ENCODE results near the gene RBM17.
A peak's percentile ranks its signal among the peaks of the same experiment; 100 is the strongest.
"Not testable (repeated sequence)": the region's sequence is repeated elsewhere in the genome, so short reads cannot be mapped to it uniquely, and the experiment has no call there.

Gene RBM17

DNA sequence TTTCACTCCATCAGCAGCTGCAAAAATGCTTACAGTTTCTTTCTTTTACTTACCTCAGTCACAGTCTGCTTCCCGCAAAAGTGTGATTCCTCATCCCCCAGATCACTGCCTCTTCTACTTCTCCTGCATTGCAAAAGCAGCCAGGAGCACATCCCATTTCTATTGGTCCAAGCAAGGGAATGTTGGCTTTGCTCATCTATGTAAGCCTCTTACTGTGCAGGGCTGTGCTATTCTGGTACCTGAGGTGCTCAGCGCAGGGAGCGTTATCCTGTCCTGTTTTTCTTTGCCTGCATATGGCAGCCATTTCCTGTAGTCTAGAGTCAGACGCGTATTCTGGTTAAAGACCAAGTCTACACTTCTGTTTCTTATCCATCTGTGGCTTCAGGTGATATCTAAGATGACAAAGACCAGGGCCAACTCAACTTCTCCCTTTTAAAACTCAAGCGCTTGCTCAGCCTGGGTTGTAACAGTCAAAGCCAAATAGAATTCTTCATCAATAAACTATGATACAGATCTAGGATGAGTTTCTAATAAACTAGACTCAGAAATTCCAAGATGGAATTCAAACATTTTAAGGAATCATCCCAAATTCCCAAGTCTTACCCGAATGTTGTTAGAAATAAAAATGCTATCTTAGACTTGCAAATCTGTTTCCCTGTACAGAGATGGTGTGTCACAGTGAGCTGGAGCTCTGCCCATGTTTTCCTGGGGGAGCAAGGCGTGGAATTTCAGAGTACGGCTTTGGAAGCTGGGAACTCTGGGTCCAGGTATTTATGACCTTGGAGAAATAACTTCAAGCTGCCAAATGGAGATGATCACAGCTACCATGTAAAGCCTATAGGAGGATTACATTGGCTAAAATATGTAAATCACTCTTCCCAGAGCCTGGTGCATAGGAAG lies 6.1 kb upstream of the RBM17 start:
- DNase-seq, result no peak

DNA sequence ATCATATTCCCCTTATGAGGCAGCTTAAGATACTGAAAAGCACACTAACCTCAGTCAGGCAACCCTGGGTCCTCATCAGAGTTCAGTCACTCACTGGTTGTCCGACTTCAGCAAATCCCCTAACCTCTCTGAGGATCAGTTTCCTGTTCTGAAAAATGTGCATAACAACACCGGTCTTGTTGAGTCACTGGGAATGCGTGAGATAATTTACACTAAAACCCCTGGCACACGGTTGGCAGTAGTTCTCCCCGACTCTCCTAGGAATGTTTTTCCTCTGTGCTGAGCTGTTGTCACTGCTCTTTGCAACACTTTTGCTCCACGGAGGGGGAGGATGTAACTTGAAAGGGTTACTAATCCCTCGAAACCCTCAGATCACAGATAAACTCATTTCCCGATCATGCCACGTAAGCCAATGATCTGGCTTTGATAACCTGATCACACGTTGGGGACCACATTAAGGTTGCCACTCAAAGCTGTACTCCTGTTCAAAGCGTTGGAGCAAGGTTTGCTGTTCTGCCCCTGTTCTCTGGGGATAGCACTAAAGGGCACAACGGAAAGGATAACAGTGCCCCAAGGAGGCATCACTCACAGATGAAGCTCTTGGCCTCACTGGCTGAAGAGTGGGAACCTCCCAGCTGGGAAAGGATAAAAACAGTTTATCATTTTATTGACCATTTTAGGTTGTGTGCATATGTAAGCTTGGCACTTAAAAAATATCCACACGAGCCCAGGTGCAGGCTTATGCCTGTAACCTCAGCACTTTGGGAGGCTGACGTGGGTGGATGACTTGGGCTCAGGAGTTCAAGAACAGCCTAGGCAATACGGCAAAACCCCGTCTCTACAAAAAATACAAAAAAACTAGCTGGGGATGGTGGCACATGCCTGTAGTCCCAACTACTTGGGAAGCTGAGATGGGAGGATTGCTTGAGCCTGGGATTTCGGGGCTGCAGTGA lies 5.0 kb upstream of the RBM17 start:
- peak; percentile 69 for DNase-seq

DNA sequence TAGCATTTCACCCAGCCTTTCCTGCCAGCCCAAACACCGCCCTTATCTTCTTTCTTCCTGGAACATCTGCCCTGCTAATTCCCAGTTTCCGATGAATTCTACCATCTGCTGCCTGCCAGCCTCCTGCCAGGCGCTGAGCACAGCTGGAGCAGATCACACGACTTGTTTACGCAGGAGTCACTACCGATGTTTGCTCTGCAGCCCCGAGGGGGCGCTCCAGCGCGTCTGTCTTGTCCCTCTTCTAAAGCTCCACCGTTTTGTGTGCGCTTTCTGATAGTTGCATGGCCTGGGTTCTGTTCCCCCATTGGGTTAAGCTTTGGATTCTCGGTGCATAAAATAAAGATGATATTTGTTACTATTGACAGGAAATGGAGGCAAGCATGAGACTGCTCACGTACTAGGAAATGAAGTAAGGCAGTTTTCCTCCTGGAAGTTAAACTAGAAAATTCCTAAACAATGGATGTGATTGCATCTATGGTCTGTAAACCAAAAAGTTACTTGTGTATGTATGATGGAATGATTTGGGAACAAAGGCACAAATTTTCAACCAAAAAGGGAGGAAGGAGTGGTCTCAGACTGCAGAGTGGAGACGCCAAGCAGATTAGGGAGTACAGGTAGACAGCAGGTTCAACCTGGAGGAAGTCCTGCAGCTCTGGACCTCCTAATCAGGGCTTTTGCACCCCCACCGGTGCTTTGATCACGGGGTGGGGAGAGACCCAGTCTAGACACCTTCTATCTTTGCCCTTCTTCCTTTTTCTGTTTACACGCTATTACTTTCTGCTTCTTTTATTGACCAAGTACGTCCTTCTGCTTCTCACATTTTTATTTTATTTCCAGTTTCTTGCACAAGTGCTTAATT lies 2.2 kb upstream of the RBM17 start:
- DNase-seq, result peak; percentile 89

DNA sequence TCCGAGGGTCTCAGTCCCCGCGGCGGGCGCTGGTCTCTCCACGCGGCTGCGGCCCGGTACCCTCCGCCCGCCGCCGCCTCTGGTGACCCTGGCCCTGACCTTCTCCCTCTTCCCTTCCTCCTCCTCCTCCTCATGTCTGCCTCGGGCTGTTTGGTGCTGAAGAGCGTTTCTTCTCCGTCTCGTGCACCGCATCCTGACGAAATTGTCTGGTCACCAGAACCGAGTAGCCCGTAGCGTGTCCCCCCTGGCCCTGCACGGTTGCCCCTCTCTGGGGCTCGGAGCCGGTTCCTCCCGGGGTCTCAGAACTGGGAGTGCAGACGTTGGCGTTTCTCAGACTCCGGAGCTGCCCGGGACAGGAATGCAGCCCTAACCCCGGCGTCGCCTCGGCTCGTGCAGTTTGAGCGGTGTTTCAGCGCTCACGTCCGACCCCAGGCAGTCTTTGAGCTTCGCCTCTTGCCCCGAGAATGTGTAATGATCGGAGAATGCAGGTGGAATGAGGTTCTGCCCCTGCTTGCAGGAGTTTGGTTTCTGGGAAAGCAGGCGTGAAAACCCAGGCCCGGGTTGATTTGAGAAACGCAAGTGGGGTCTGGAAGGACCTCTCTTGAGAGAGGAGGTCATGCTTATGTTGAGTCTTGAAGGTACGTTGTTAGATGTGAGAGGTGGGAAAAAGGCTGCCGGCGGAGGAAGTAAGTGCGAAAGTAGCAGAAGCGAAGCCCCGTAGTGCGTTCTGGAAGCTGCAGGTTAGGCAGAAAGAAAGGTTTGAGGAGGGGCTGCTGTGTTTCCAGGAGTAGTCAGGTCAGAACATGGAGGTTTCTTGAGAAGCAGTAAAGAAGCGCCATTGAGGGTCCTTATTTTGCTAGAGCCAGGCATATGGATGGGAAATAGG lies 743 bp downstream of the RBM17 start:
- no peak for DNase-seq

DNA sequence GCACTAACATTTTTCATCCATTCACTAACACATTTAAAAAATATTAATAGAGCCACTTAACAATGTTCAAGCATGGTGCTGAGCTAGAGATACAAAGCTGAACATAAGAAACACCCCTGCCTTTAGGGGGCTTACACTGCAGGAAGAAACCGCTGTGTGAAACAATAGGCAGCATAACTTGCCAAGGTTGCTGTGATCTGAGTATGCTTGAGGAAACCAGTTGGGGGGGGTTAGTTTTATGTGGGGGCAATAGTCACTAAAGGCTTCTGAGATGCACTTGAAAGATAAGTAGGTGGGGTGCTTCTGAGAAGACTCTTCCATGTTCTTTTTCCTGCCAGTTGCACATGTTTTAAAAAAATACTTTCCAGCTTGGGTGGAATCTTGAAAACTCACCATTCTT lies 2.8 kb downstream of the RBM17 start:
- DNase-seq, result no peak

DNA sequence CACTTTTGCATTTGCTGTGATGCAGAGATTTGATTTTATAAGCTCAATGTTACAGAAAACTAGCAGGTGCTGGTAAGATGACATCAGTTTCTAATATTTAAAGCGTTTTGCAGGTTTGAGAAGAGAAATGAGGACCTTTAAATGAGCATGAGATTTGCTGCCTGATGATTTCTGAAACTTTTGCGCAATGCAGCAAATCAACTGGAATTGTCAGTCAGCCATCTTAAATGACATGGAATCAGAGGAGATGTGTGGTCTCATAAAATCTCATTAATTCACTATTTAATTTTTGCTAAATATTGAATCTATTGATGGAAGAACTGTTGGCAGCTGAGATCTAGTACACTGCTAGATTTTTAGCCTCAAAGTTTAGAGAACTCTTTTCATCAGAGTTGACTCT lies 3.9 kb downstream of the RBM17 start:
- DNase-seq, result no peak

DNA sequence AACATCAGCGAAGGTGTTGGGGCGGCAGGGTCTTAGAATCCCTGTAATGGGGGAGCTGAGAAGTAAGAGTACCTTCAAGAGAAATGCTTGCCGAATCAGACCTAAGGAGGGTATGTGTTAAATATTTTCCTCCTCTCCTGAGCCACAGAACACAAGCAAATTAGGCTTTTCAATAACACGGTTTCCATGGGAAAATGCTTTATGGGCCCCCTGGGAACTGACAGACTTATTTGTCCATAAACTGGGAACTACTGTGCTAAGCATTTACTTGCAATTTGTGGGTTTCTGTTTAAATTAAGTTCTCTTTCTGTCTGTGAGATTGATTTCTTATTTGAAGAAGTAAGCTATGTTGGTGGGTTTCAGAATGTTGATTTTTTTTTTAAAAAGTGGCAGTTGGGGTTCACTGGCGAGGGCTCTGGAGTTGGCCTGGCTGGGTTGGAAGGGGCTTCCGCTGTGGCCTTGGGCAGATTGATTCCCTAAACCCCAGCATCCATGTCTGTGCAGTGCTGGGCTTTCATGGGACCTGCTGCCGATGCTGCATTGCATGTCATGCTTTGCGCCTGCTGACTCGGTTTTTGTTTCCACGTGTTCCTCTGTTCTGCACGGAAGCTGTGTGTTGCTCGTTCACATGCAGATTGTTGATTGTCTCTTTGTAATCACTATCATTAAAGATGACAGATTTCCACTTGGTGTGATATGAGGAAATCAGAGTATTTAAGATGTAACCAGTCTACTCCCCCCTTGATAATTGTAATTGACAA lies 7.2 kb downstream of the RBM17 start:
- DNase-seq, result no peak

DNA sequence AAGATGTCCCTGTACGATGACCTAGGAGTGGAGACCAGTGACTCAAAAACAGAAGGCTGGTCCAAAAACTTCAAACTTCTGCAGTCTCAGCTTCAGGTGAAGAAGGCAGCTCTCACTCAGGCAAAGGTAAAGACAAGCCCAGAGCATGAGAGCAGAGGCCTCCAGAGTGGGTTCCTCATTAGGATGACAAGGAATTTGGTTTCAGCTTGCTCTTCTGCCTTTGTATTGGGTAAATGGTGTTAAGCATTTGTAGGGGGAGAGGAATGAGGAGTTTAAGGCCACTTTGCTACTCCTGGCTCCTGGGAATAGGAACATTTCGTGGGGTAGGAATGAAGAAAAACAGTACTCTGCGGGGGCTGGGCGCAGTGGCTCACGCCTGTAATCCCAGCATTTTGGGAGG lies 8.2 kb downstream of the RBM17 start:
- no peak for DNase-seq

DNA sequence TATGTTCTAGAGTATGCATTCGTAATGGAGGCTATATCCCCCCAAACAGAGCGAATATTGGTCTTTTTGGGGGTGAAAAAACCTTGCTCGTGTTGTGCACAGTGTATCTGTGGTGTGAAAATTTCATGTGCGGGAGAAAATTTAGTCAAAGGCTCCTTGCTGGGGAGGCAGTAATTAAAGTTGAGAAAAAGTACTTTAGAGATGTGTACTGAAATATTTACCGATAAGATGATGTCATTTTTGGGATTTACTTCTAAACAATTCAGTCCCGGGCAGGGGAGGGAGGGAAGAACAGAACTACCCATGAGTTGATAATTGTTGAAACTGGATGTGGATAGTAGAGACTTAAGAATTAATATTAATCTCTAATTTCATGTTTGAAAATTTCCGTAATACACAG lies 9.3 kb downstream of the RBM17 start:
- no peak for DNase-seq

DNA sequence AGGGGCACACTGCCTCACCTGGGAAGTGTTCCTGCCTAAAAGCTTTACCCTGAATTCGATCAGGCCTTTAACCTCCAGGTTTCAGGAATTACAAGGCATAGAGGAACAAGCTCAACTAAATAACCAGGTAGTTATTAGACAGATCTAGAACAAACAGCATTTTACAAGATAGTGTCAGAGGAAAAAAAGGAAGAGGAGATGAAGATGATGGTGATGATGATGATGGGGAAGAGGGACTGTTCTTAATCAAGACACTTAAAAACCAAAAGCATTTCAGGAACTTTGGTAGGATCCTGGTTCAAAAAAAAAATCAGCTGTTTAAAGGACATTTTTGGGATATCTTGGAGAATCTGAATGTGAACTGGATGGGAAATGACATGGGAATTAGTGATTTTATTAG lies 11.5 kb downstream of the RBM17 start:
- no peak for DNase-seq

DNA sequence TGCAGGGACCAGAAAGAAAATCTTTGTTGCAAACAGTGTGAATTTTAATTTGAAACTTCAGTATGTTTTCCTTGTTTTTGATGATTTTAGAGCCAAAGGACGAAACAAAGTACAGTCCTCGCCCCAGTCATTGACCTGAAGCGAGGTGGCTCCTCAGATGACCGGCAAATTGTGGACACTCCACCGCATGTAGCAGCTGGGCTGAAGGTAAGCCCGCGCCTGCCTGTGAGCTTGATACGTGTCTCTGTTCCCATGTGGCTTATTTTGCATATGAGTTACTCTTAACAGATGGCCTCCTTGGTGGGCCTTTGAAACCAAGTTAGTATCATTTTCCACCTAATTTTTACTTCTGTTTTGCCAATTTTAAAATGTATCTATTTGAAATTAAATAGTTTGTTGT lies 12.3 kb downstream of the RBM17 start:
- DNase-seq, result no peak

DNA sequence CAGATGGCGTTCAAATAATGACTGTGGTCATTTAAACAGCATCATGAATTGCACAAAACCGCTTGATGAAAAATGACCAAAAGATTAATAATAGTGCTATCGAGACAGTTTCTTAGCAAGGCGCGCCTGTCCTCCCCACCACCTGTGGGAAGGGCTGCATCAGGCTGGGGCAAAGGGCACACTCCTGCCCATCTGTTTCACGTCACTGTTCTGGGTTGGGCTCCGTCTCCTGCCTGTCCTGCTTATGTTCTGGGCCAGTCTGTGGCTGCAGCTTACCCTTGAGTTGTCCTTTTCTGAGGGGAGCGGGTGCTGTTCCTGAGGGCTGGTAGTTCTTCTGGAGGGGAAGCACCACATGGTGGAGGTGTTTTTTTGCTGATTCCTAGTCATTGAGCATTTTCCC lies 13.3 kb downstream of the RBM17 start:
- DNase-seq, result no peak

DNA sequence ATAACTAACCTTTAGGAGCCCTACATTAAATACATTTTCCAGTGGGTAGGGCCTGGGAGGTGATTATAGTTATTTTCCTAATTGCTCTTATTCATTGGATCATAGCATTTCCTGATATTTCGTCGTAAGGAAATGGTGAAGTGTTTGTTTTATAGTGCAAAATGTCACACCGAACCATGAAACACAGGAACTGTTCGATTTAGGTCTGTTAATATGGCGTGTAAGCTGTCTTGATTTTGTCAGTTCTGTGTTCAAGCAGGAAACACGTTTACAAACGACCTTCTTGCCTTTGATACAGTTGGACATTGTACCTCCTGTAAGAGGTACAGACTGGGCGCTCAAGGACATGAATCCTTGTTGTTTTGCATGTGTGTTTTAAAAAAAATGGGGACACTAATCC lies 14.8 kb downstream of the RBM17 start:
- DNase-seq, result no peak

DNA sequence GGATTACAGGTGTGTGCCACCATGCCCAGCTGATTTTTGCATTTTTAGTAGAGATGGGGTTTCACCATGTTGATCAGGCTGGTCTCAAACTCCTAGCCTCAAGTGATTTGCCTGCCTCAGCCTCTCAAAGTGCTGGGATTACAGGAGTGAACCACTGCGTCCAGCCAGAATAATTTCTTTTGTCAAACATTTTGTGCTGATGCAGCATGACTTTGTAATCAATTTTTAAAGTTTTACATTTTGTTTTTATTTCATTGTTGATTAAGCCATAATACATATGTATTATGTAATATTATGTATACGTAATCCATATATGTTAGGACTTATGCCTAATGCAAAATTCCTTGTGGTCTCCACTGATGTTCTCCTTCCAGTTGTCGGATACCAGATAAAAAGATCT lies 18.8 kb downstream of the RBM17 start:
- DNase-seq, result not testable (repeated sequence)

DNA sequence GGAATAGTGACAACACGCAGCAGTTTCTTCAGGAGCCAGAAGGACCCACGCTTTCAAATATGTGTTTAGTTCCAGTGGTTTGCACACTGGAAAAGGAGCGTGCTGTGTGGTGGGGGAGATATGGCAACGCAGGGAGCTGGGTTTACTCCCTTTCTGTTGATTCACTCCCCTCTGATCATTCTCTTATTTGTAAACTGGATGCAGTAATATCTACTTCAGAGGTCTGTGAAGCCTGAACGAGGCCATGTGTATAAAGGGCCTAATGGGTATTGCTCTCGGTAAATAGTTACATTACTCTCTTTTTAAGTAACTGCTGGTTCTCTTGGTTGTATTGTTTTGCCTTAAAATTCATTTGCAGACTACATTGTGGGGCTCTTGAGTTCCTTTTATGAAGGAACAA lies 19.2 kb downstream of the RBM17 start:
- no peak for DNase-seq

DNA sequence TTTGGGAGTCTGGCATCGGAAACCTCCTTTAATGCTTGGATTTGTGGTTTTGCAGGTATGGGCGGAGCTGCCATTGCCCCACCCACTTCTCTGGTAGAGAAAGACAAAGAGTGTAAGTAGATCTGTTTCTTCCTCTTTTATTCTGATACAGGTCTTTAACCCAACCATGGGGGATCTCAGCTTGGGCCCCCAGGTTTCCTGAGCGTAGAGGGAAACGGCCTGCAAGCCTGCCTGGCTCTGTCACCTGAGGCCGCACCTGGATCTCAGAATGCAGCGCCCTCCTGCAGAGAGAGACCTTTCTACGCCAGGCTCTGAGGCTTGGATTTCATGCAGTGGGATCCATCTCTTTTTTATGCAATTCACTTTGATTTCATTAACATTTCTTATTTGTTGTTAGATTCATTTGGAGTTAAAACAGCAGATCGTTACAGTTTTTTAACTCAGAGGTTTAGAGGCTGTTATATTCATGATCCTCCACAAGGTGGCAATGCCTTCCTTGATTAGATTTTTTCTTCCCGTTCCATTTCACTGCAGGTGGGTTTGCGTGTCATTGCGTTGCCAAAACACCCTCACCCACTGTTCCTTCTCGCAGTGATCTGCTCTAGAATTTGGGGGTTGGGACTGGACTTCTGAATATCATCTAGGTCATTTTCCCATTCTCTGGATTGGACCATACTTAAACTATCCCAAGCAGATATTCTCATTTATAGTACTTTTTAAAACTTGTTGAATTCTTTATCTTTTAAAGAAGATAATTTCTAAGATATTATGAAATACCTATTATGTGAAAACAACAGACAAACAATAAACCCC lies 20.0 kb downstream of the RBM17 start:
- DNase-seq, result peak; percentile 71

DNA sequence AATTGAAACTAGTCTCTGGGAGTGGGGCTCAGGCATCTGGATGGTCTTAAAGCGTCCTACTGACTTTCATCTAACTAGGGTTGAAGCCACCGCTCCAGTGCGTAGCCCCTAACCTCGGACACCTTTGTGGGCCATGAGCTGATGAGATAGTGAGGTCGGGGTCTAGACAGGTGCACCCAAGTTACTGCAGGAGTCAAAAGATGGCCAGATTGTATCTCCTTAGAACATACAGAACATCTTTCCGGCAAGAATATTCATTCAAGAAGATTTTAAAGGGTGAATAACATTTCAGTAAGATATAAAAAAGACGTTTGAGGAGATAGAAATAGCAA lies 20.6 kb downstream of the RBM17 start:
- DNase-seq, result no peak

DNA sequence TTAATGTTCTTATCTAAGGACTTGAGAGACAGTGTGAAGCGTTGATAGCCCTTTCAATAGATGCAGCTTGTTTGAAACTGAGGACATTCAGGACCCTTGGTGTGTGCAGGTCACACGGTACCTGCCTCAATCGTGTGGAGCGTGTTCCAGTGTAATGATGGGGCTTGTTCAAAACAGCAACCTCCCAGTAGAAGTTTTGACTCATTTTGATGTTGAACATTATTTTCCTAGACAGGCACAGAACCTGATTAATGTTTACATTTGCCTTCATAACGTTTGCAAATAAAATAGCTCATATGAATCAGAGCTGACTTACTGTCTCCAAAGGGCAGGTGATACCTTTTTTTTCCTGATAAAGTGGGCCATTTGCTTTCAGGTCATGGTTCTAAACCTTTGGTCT lies 21.3 kb downstream of the RBM17 start:
- DNase-seq, result no peak

DNA sequence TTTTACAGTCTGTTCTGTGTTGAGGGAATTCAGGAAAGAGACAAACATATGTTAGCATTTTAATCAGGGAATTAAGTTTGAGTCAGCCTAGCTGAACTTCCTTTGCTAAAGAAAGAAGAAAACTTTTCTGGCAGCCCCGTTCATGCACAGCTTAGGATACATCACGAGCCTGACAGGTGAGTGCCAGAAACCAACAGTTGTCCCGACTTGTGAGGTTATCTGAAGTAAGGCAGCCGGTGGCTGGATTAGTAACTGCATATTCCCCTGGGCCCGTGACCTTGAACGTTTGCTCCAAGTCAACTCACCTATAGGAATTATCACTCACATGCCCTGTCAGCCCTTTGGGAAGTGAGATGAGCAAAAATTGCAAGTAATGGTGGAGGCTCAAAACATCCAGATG lies 24.1 kb downstream of the RBM17 start:
- no peak for DNase-seq

DNA sequence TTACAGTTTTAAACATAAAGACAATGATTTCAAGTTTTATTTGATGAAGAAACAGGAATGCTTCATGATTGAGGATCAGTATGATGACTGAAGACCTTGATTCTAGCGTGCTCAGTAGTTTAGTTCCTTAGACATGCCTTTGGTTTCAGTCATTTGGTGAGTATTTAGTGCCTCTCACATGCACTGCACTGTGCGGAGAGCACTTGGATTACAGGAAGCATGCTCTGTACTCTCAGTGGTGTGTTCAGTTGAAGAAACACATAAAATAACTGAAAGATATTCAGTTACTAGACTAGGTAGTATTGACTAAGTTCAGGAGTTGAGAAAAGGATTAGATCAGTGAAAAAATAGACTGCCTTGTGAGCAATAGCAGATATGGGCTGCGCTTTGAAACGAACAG lies 25.5 kb downstream of the RBM17 start:
- no peak for DNase-seq

Data from CD4-positive, alpha-beta T cell treated with Interleukin-10 for 1 hour (primary cell).